H1 (cell line): ENCODE results near the gene SLC6A19. TPM values are rescaled to one million over a fixed set of nuclear protein-coding genes. Genes with fewer than 3 reads are reported as not detected.

Experiments used
- CTCF ChIA-PET: fragments of 300-600 bp; sonication (Branson Sonifier 250); formaldehyde crosslinking; loops from one replicate; lab custom pipeline; 2021; ENCODE audit not compliant: partially characterized antibody; lab: Charles Lee
- POLR2A ChIA-PET: fragments of 300-600 bp; sonication (Branson Sonifier 250); formaldehyde crosslinking; loops from one replicate; lab custom pipeline; 2021; ENCODE audit warnings: inconsistent platforms; ENCODE audit not compliant: partially characterized antibody; lab: Charles Lee
- DNase-seq, 2 experiments: peaks; one replicate each; pipeline versions ENCODE4 v3.0.0 to v3.0.0-alpha.2; 2010 to 2022; ENCODE audit warnings: low spot score in 2 of 2, low read depth in 1 of 2, mixed read lengths in 1 of 2
- FAIRE-seq: peaks from 2 replicates; lab custom pipeline; 2011; peaks lifted over from hg19 to GRCh38; lab: Jason Lieb, UNC
- H2AFZ ChIP-seq: 2 replicates; pipeline ENCODE4 v1.8.1; 2012; ENCODE audit warnings: low read length, inconsistent platforms
- H2AK5ac ChIP-seq: 2 replicates; pipeline ENCODE4 v1.6.1; 2013; ENCODE audit warnings: low read depth, low read length
- H2BK120ac ChIP-seq: replicated peaks from 2 replicates; pipeline ENCODE3; 2013; ENCODE audit warnings: low read depth, low read length, inconsistent platforms
- H2BK12ac ChIP-seq: 2 replicates; pipeline ENCODE4 v1.6.1; 2013; ENCODE audit warnings: low read depth, low read length
- H2BK15ac ChIP-seq: 2 replicates; pipeline ENCODE4 v1.6.1; 2013; ENCODE audit warnings: low read length
- H2BK20ac ChIP-seq: 2 replicates; pipeline ENCODE4 v1.6.1; 2013; ENCODE audit warnings: low read length
- H2BK5ac ChIP-seq: 2 replicates; pipeline ENCODE4 v1.6.1; 2013; ENCODE audit warnings: low read depth, low read length
- H3K14ac ChIP-seq: 2 replicates; pipeline ENCODE4 v1.6.1; 2013; ENCODE audit warnings: inconsistent platforms; ENCODE audit not compliant: insufficient read length
- H3K18ac ChIP-seq: 2 replicates; pipeline ENCODE4 v1.6.1; 2013; ENCODE audit warnings: low read length; ENCODE audit errors: extremely low read depth
- H3K23ac ChIP-seq: 2 replicates; pipeline ENCODE4 v1.6.1; 2013; ENCODE audit warnings: inconsistent platforms; ENCODE audit not compliant: insufficient read length
- H3K23me2 ChIP-seq: 2 replicates; pipeline ENCODE4 v1.6.1; 2013; ENCODE audit warnings: low read depth, low read length
- H3K27ac ChIP-seq: 2 replicates; pipeline ENCODE4 v1.6.1; 2011; ENCODE audit warnings: low read depth, low read length, inconsistent platforms
- H3K27me3 ChIP-seq, 4 experiments: replicated peaks in 1 of 4; 1 replicate in 1 of 4; 2 replicates in 3 of 4; pipeline versions ENCODE4 v1.6.1 to v1.8.1; 2011 to 2013; ENCODE audit warnings: low read length in 3 of 4, mild to moderate bottlenecking in 3 of 4, inconsistent platforms in 2 of 4, mixed read lengths in 2 of 4, moderate library complexity in 1 of 4; ENCODE audit not compliant: control insufficient read depth in 3 of 4, insufficient read depth in 3 of 4; ENCODE audit errors: extremely low read depth in 1 of 4
- H3K36me3 ChIP-seq, 4 experiments: 2 replicates each; pipeline versions ENCODE4 v1.6.1 to v1.8.1; 2011 to 2013; ENCODE audit warnings: mild to moderate bottlenecking in 4 of 4, low read length in 3 of 4, moderate library complexity in 2 of 4, control low read depth in 1 of 4, inconsistent platforms in 1 of 4; ENCODE audit not compliant: insufficient read depth in 4 of 4, control insufficient read depth in 2 of 4
- H3K4ac ChIP-seq: replicated peaks from 2 replicates; pipeline ENCODE3; 2013; ENCODE audit warnings: low read length, low read depth, mixed read lengths, inconsistent platforms; ENCODE audit not compliant: insufficient read length
- H3K4me1 ChIP-seq, 4 experiments: replicated peaks in 1 of 4; 1 replicate in 1 of 4; 2 replicates in 3 of 4; pipeline versions ENCODE4 v1.6.1 to v1.8.1; 2011 to 2013; ENCODE audit warnings: low read length in 3 of 4, inconsistent platforms in 2 of 4, mixed read lengths in 1 of 4; ENCODE audit not compliant: insufficient read depth in 4 of 4, control insufficient read depth in 3 of 4
- H3K4me2 ChIP-seq, 2 experiments: 2 replicates each; pipeline versions ENCODE4 v1.6.1 to v1.8.1; 2011 to 2013; ENCODE audit warnings: low read depth in 2 of 2, low read length in 2 of 2, control low read depth in 1 of 2, inconsistent platforms in 1 of 2, mild to moderate bottlenecking in 1 of 2; ENCODE audit not compliant: insufficient read depth in 1 of 2
- H3K4me3 ChIP-seq, 4 experiments: fragments of 200-600, 300-600 bp in 1 of 4; sonication (generic), shearing (Covaris generic), sonication (Bioruptor Twin) in 1 of 4; 2 replicates each; pipeline versions ENCODE4 v1.5.1 to v1.8.1; 2011 to 2016; ENCODE audit warnings: low read length in 4 of 4, low read depth in 3 of 4, control low read depth in 2 of 4, inconsistent platforms in 2 of 4, mild to moderate bottlenecking in 2 of 4, mixed read lengths in 1 of 4, moderate library complexity in 1 of 4; ENCODE audit not compliant: insufficient read depth in 2 of 4; ENCODE audit errors: extremely low read depth in 1 of 4
- H3K56ac ChIP-seq: replicated peaks from 2 replicates; pipeline ENCODE3; 2013; ENCODE audit warnings: low read depth, mild to moderate bottlenecking, mixed read lengths, low read length, inconsistent platforms; ENCODE audit not compliant: insufficient read length
- H3K79me1 ChIP-seq: 2 replicates; pipeline ENCODE4 v1.6.1; 2013; ENCODE audit warnings: low read depth, low read length, control low read depth
- H3K79me2 ChIP-seq, 2 experiments: 2 replicates each; pipeline versions ENCODE4 v1.6.1 to v1.8.1; 2012 to 2013; ENCODE audit warnings: low read length in 2 of 2, mild to moderate bottlenecking in 2 of 2, inconsistent platforms in 1 of 2; ENCODE audit not compliant: insufficient read depth in 2 of 2, control insufficient read depth in 1 of 2
- H3K9ac ChIP-seq, 4 experiments: replicated peaks in 1 of 4; 1 replicate in 1 of 4; 2 replicates in 3 of 4; pipeline versions ENCODE4 v1.6.1 to v1.8.1; 2011 to 2013; ENCODE audit warnings: low read depth in 3 of 4, low read length in 3 of 4, control low read depth in 2 of 4, mild to moderate bottlenecking in 2 of 4, moderate library complexity in 2 of 4, inconsistent platforms in 1 of 4; ENCODE audit errors: extremely low read depth in 1 of 4
- H3K9me3 ChIP-seq, 2 experiments: 2 replicates each; pipeline versions ENCODE4 v1.6.1 to v1.8.1; 2012 to 2013; ENCODE audit warnings: mild to moderate bottlenecking in 2 of 2, moderate library complexity in 2 of 2, control low read depth in 1 of 2, inconsistent platforms in 1 of 2, low read depth in 1 of 2, low read length in 1 of 2, mixed read lengths in 1 of 2; ENCODE audit not compliant: insufficient read depth in 2 of 2
- H4K20me1 ChIP-seq, 2 experiments: replicated peaks in 1 of 2; 2 replicates each; pipeline versions ENCODE3 to v1.8.1; 2011 to 2013; ENCODE audit warnings: inconsistent platforms in 2 of 2, low read length in 2 of 2, mild to moderate bottlenecking in 1 of 2; ENCODE audit not compliant: insufficient read depth in 2 of 2, control insufficient read depth in 1 of 2
- H4K5ac ChIP-seq: 2 replicates; pipeline ENCODE4 v1.6.1; 2013; ENCODE audit warnings: low read length, low read depth, mixed read lengths, inconsistent platforms; ENCODE audit not compliant: insufficient read length
- H4K8ac ChIP-seq: 2 replicates; pipeline ENCODE4 v1.8.0; 2013; ENCODE audit warnings: mild to moderate bottlenecking, moderate library complexity, low read length, inconsistent platforms; ENCODE audit not compliant: insufficient read depth; ENCODE audit errors: extremely low read depth
- H4K91ac ChIP-seq: replicated peaks from 2 replicates; pipeline ENCODE3; 2013; ENCODE audit warnings: low read length, mixed read lengths, inconsistent platforms; ENCODE audit not compliant: insufficient read length
- CBX8 ChIP-seq: fragments of 300-800, 300-1000 bp; sonication (generic); IDR thresholded peaks from 2 replicates; pipeline ENCODE4 v1.7.1; 2016; ENCODE audit warnings: low read depth, low read length, borderline replicate concordance
- CEBPB ChIP-seq: IDR thresholded peaks from 2 replicates; pipeline ENCODE4 v1.6.1; 2012; ENCODE audit warnings: low read depth, low read length
- MAFK ChIP-seq: IDR thresholded peaks from 2 replicates; pipeline ENCODE4 v1.6.1; 2012; ENCODE audit warnings: low read depth, mild to moderate bottlenecking, improper control_type of control experiment, low read length
- NRF1 ChIP-seq: IDR thresholded peaks from 2 replicates; pipeline ENCODE4 v1.6.1; 2011; ENCODE audit warnings: mild to moderate bottlenecking, low read depth, low read length, improper control_type of control experiment
- TAF1 ChIP-seq: IDR thresholded peaks from 2 replicates; pipeline ENCODE4 v1.6.1; 2011; ENCODE audit warnings: mild to moderate bottlenecking, low read depth, low read length
- TCF12 ChIP-seq: IDR thresholded peaks from 2 replicates; pipeline ENCODE4 v1.6.1; 2011; ENCODE audit warnings: low read depth, mild to moderate bottlenecking, low read length
- YY1 ChIP-seq: IDR thresholded peaks from 2 replicates; pipeline ENCODE4 v1.6.1; 2011; ENCODE audit warnings: low read depth, mild to moderate bottlenecking, low read length
- WGBS, 2 experiments: shearing (Covaris generic) in 1 of 2; methylation state at CpG; one replicate each; pipeline versions ENCODE4 v1.1.6 to v1.1.7; 2013 to 2015; ENCODE audit warnings: low lambda C conversion rate in 2 of 2, mixed read lengths in 2 of 2, inconsistent platforms in 1 of 2, low coverage in 1 of 2, missing lambda C conversion rate in 1 of 2; ENCODE audit not compliant: insufficient replicate concordance in 2 of 2, insufficient coverage in 1 of 2, insufficient read length in 1 of 2; ENCODE audit errors: extremely low coverage in 1 of 2, missing lambda C conversion rate in 1 of 2; 5-methylcytosine and 5-hydroxymethylcytosine counted together
- polyA plus RNA-seq, 7 experiments: library from polyadenylated mRNA; depleted of rRNA in 3 of 7; stranded (reverse) in 5 of 7; unstranded in 2 of 7; fragments of >200 nt in 5 of 7; fragments of 200-250 nt in 2 of 7; gene quantifications; 1 replicate in 5 of 7; 2 replicates in 1 of 7; 4 replicates in 1 of 7; pipeline versions ENCODE4 v1.2.1 to v1.2.3, GENCODE V29; 2011 to 2013; ENCODE audit warnings: missing spikeins in 2 of 7, mixed read lengths in 2 of 7
- total RNA-seq: library from RNA; stranded (reverse); fragmentation: NEBNext Ultra II Directional; extraction: Animal tissue kit (Norgen Biotek cat#: 25700); gene quantifications from 2 replicates; pipeline ENCODE4 v1.2.1, GENCODE V29; 2021
- TF ChIP-seq, protein P1 (sequence below), 3 experiments: IDR thresholded peaks; 1 replicate in 2 of 3; 2 replicates in 1 of 3; pipeline versions ENCODE4 v1.5.1 to v1.6.1; 2011; ENCODE audit warnings: low read length in 3 of 3, mild to moderate bottlenecking in 3 of 3, inconsistent platforms in 2 of 3, low read depth in 1 of 3, moderate library complexity in 1 of 3; ENCODE audit not compliant: insufficient read depth in 1 of 3; ENCODE audit errors: control extremely low read depth in 1 of 3

SLC6A19 gene
- total and polyA plus RNA-seq, 2 of the 8 experiments (the other 6 are each of a cell fraction or from before 2014, with no cell fraction given), result 0.02 TPM; not detected in 1

DNA sequence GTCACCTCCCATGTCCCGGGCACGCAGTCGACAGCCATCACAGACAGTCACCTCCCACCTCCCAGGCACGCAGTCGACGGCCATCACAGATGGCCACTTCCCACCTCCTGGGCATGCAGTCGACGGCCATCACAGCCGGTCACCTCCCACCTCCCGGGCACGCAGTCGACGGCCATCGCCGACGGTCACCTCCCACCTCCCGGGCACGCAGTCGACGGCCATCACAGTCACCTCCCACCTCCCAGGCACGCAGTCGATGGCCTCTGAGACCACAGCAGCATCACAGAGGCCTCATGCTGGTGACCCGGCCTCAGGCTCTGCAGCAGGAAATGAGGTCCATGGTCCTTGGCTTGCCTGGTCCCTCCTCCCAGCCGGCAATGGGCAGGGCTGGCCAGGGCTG is 5.5 kb upstream of the SLC6A19 start:
- H4K8ac ChIP-seq, result no peak overlapping the region
- FAIRE-seq (no peak), DNase-seq (no peak)
- H3K9me3 ChIP-seq, result no peaks in the 10 kb centered on the region
- no peak overlapping the region for H2BK5ac ChIP-seq
- no peak overlapping the region for H3K18ac ChIP-seq
- H3K79me2 ChIP-seq, result no peaks in the 10 kb centered on the region
- no peak overlapping the region for H3K4me2 ChIP-seq
- no peaks in the 10 kb centered on the region; a peak in 1 of 7 replicates for H3K4me1 ChIP-seq
- peaks cover 2% of the 10 kb centered on the region; the same call in 1 of the 2 replicates for H3K23me2 ChIP-seq
- TF ChIP-seq YY1, result no peak
- TF ChIP-seq CEBPB, result no peak
- TF ChIP-seq, protein P1, sequence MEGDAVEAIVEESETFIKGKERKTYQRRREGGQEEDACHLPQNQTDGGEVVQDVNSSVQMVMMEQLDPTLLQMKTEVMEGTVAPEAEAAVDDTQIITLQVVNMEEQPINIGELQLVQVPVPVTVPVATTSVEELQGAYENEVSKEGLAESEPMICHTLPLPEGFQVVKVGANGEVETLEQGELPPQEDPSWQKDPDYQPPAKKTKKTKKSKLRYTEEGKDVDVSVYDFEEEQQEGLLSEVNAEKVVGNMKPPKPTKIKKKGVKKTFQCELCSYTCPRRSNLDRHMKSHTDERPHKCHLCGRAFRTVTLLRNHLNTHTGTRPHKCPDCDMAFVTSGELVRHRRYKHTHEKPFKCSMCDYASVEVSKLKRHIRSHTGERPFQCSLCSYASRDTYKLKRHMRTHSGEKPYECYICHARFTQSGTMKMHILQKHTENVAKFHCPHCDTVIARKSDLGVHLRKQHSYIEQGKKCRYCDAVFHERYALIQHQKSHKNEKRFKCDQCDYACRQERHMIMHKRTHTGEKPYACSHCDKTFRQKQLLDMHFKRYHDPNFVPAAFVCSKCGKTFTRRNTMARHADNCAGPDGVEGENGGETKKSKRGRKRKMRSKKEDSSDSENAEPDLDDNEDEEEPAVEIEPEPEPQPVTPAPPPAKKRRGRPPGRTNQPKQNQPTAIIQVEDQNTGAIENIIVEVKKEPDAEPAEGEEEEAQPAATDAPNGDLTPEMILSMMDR (IDR thresholded peaks at IDR 0.05; ENCODE audit: control extremely low read depth in 1 of 3, insufficient read depth in 1 of 3, low read depth in 1 of 3, low read length in 3 of 3), result no peak
- no peak for TF ChIP-seq MAFK
- no peak for TF ChIP-seq NRF1
- no peak for TF ChIP-seq TCF12
- no peak for TF ChIP-seq CBX8
- no peak for TF ChIP-seq TAF1
- TF ChIP-seq, all 59 proteins: peak for 0
- Histone ChIP-seq H3K23ac (no peak overlapping the region), H2BK20ac (no peak overlapping the region), H4K91ac (no peak overlapping the region), H3K14ac (no peak overlapping the region), H4K20me1 (no peaks in the 10 kb centered on the region), H3K36me3 (no peaks in the 10 kb centered on the region), H3K27me3 (no peaks in the 10 kb centered on the region), H3K4me3 (no peak overlapping the region), H2AFZ (no peak overlapping the region), H3K56ac (no peak overlapping the region), H3K79me1 (no peaks in the 10 kb centered on the region), H4K5ac (no peak overlapping the region), H3K27ac (no peak overlapping the region), H2BK15ac (no peak overlapping the region), H2BK12ac (no peak overlapping the region), H3K9ac (no peak overlapping the region), H2AK5ac (no peak overlapping the region), H3K4ac (no peak overlapping the region), H2BK120ac (no peak overlapping the region)
- ChIA-PET CTCF (interaction anchor here (0.7 to 1.3 kb wide), 2 partner anchors 28 to 43 kb away, joined by 3 read pairs; no protein-coding TSS in a partner anchor), POLR2A (no interaction called here)
- WGBS, 2 experiments, result 93% methylated on average over 15 of the region's 24 CpGs; no CpG with 5 or more reads in 1 of the 2 experiments
